Natural killer cell (primary cell): ENCODE data around the gene RBM45. TPM values are rescaled to one million over a fixed set of nuclear protein-coding genes. Genes with fewer than 3 reads are reported as not detected.
A peak's percentile ranks its signal among the peaks of the same experiment; 100 is the strongest.

ENCODE experiments used
- ATAC-seq, 3 donors: fragments of 150-1000 bp in 2 of 3; fragments of 200-7000 bp in 1 of 3; cut with Tn5 transposase; 1 replicate in 1 of 3; 2 replicates in 2 of 3; pipeline ENCODE4 v1.10.0; 2021; ENCODE audit warnings: mild to moderate bottlenecking in 2 of 3, moderate library complexity in 2 of 3
- DNase-seq, 2 donors: peaks; one replicate each; pipeline versions ENCODE4 v3.0.0 to v3.0.0-alpha.2; 2013 to 2021; ENCODE audit warnings: mixed read lengths in 1 of 2
- H3K27ac ChIP-seq: one replicate; pipeline ENCODE4 v1.5.1; 2013; ENCODE audit warnings: mild to moderate bottlenecking, low read length
- H3K27me3 ChIP-seq: one replicate; pipeline ENCODE4 v1.6.1; 2013; ENCODE audit warnings: low read length; ENCODE audit not compliant: control insufficient read depth, insufficient read depth
- H3K36me3 ChIP-seq: one replicate; pipeline ENCODE4 v1.6.1; 2013; ENCODE audit warnings: low read length; ENCODE audit not compliant: control insufficient read depth, insufficient read depth
- H3K4me1 ChIP-seq: one replicate; pipeline ENCODE4 v1.6.1; 2013; ENCODE audit warnings: low read length; ENCODE audit not compliant: control insufficient read depth, insufficient read depth
- H3K4me3 ChIP-seq: one replicate; pipeline ENCODE4 v1.5.1; 2013; ENCODE audit warnings: low read length
- H3K9me3 ChIP-seq: one replicate; pipeline ENCODE4 v1.6.1; 2013; ENCODE audit warnings: low read length; ENCODE audit not compliant: control insufficient read depth, insufficient read depth
- H3K27ac Mint-ChIP-seq, 2 donors: one replicate each; pipeline ENCODE4 v1.8.0; 2022; ENCODE audit warnings: mild to moderate bottlenecking in 2 of 2, mixed read lengths in 2 of 2, moderate library complexity in 1 of 2
- H3K27me3 Mint-ChIP-seq, 2 donors: one replicate each; pipeline ENCODE4 v1.8.0; 2022; ENCODE audit warnings: low read depth in 2 of 2, mixed read lengths in 2 of 2
- H3K36me3 Mint-ChIP-seq: one replicate; pipeline ENCODE4 v1.8.0; 2022; ENCODE audit warnings: mixed read lengths
- H3K4me1 Mint-ChIP-seq, 2 donors: one replicate each; pipeline ENCODE4 v1.8.0; 2022; ENCODE audit warnings: mixed read lengths in 2 of 2
- H3K4me3 Mint-ChIP-seq: one replicate; pipeline ENCODE4 v1.8.0; 2022; ENCODE audit warnings: mild to moderate bottlenecking, moderate library complexity, mixed read lengths
- H3K9me3 Mint-ChIP-seq, 2 donors: one replicate each; pipeline ENCODE4 v1.8.0; 2022; ENCODE audit warnings: mixed read lengths in 2 of 2
- WGBS: methylation state at CpG from one replicate; pipeline ENCODE4 v1.1.7; 2013; ENCODE audit warnings: missing lambda C conversion rate; ENCODE audit not compliant: insufficient coverage; 5-methylcytosine and 5-hydroxymethylcytosine counted together
- intact Hi-C: fragments of 100-400 bp; cut with micrococcal nuclease; formaldehyde crosslinking; loops from one replicate; pipeline ENCODE4 v1.14.2; 2022
- total RNA-seq, 4 donors: library from RNA; stranded (reverse); fragments of 120-200 nt in 1 of 4; gene quantifications; one replicate each; pipeline versions ENCODE4 v1.2.3 to v1.2.4, GENCODE V29; 2013 to 2022
- TF ChIP-seq, protein P1 (sequence below): fragments of 200-600 bp; IDR thresholded peaks from one replicate; pipeline ENCODE4 v1.8.0; 2022; ENCODE audit warnings: antibody characterized with exemption

RBM45 gene, protein sequence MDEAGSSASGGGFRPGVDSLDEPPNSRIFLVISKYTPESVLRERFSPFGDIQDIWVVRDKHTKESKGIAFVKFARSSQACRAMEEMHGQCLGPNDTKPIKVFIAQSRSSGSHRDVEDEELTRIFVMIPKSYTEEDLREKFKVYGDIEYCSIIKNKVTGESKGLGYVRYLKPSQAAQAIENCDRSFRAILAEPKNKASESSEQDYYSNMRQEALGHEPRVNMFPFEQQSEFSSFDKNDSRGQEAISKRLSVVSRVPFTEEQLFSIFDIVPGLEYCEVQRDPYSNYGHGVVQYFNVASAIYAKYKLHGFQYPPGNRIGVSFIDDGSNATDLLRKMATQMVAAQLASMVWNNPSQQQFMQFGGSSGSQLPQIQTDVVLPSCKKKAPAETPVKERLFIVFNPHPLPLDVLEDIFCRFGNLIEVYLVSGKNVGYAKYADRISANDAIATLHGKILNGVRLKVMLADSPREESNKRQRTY
- 10 to 100 TPM in 1 of 3 donors, 1 to 10 TPM in 2; 7.8 to 10.9 (median 9.1) TPM for total RNA-seq
- total RNA-seq (2013): 25.6 TPM

DNA sequence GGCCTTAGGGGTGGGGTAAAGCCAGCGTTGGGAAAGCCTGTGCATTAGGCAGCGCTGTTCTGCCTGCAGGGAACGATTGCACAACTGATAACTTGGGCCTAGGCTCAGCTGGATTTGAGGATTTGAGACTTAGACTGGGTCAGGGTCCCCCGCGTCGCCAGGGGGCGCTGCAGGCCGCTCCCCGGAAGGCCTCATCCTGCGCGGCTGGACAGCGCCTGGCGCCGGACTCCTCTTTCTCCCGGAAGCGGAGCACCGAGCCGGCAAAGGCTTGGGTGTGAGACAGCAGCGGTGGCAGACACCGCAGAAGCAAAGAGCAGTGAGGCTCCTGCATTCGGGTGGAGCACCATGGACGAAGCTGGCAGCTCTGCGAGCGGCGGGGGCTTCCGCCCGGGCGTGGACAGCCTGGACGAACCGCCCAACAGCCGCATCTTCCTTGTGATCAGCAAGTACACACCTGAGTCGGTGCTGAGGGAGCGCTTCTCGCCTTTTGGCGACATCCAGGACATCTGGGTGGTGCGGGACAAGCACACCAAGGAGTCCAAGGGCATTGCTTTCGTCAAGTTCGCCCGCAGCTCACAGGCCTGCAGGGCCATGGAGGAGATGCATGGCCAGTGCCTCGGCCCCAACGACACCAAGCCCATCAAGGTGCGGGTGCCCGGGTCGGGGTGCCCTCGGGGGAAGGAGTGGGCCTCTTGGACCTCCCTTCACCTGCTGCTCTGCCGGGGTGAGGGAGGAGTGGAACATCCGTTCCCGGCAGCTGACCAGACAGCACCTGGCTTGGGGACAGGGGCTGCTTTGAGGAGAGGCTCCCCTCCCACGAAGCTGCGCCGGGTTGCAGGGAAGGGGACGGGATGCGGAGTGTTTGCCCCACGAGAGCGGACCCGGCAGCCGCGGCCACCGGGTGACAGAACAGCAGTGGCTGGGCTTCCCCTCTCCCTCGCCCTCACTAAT lies at the start of gene RBM45:
TSS of gene RBM45 (plus strand) at position 236 of the 951 bp plus-strand sequence. CDS start at position 346, 110 bp downstream.
- Histone ChIP-seq H3K36me3 (peaks cover 11% of the 10 kb centered on the region), H3K4me1 (peaks cover 11% of the 10 kb centered on the region), H3K4me3 (peak within 1 kb of the TSS; percentile 73), H3K27me3 (no peaks in the 10 kb centered on the region), H3K27ac (peak within 1 kb of the TSS; percentile 51), H3K9me3 (no peaks in the 10 kb centered on the region)
- TF ChIP-seq, protein P1, sequence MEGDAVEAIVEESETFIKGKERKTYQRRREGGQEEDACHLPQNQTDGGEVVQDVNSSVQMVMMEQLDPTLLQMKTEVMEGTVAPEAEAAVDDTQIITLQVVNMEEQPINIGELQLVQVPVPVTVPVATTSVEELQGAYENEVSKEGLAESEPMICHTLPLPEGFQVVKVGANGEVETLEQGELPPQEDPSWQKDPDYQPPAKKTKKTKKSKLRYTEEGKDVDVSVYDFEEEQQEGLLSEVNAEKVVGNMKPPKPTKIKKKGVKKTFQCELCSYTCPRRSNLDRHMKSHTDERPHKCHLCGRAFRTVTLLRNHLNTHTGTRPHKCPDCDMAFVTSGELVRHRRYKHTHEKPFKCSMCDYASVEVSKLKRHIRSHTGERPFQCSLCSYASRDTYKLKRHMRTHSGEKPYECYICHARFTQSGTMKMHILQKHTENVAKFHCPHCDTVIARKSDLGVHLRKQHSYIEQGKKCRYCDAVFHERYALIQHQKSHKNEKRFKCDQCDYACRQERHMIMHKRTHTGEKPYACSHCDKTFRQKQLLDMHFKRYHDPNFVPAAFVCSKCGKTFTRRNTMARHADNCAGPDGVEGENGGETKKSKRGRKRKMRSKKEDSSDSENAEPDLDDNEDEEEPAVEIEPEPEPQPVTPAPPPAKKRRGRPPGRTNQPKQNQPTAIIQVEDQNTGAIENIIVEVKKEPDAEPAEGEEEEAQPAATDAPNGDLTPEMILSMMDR: peak; percentile 95
- Mint-ChIP-seq H3K36me3 (no peaks in the 10 kb centered on the region), H3K27me3 (no peaks in the 10 kb centered on the region), H3K27ac (peak within 1 kb of the TSS; percentile 79 to 87), H3K9me3 (no peaks in the 10 kb centered on the region), H3K4me1 (peaks cover 30 to 38% of the 10 kb centered on the region in 2 donors), H3K4me3 (peak within 1 kb of the TSS; percentile 92)
- intact Hi-C loops: loop anchor here (1.0 to 2.0 kb wide), 2 partner anchors 168 to 302 kb away; no protein-coding TSS in a partner anchor
- peak; percentile 84 to 91 for DNase-seq
- under 1% methylated on average over 60 of the region's 60 CpGs for WGBS
- peak; percentile 91 to 98 (median 94) for ATAC-seq

DNA sequence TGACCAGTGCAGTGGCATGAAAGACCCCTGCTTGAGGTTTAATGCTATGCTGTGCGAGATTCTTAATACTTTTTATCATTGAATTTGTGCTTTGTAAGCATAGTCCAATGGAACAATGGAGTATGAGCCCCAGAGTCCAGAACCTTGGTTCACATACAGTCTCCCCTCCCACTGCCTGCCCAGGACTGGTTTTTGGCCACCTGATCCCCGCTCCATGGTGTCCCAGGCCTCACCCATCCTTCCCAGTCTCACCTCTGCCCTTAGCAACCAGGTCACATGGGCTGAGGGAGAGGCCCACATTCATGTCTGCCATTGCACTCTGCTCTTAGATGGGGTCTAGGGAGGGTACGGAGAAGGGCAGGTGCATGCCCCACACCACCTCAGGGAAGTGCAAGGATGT lies 45.9 kb upstream of the RBM45 start:
- TF ChIP-seq, protein P1: no peak
- WGBS: 72% methylated on average over 3 of the region's 3 CpGs
- intact Hi-C loops: no loop called here
- H3K4me1 Mint-ChIP-seq: no peaks in the 10 kb centered on the region
- no peaks in the 10 kb centered on the region for H3K4me1 ChIP-seq
- H3K9me3 ChIP-seq: no peaks in the 10 kb centered on the region
- DNase-seq: no peak
- H3K36me3 ChIP-seq: no peaks in the 10 kb centered on the region
- no peak overlapping the region for H3K27ac Mint-ChIP-seq
- H3K4me3 Mint-ChIP-seq: no peak overlapping the region
- no peak for ATAC-seq
- no peak overlapping the region for H3K4me3 ChIP-seq
- peaks cover 3 to 26% of the 10 kb centered on the region in 2 donors for H3K27me3 Mint-ChIP-seq
- no peak overlapping the region for H3K27ac ChIP-seq
- H3K9me3 Mint-ChIP-seq: no peaks in the 10 kb centered on the region
- peaks cover 8% of the 10 kb centered on the region for H3K27me3 ChIP-seq
- H3K36me3 Mint-ChIP-seq: no peaks in the 10 kb centered on the region

DNA sequence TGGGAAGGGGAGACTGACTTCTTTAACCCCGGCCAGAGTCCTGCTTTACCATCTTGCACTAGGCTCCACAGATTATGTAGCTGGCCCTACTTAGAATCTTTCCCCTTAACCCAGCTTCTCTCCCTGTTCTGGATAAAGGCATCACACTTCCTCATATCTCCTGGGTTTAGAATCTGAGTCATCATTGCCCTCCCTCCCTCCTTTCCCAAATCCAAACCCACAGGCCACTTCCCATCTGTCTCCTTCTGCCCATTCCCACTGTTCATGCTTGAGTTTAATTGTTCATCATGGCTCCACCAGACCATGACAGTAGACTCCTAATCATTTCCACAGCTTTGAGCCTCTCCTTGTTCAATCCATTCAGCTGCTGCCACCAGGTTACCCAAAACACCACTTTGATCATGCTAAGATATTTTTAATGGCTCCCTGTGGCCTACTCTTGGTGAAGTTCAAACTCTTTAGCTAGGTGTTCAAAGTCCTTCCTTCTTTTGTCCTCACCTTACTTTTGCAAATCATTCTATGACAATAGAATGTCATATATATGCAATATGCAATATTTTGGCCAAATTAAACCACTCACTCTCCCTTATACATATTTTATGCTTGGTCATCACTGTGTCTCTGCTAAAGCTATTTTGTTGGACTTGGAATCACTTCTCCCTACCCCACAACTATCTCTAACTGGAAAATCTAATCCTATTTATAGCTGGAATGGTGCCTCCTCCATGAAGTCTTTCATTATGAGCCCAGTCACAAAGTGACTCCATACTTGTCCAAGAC lies 45.2 kb upstream of the RBM45 start:
- H3K4me1 Mint-ChIP-seq: no peaks in the 10 kb centered on the region
- H3K9me3 ChIP-seq: no peaks in the 10 kb centered on the region
- intact Hi-C loops: no loop called here
- 100% methylated on average over 1 of the region's 1 CpG for WGBS
- ATAC-seq (no peak), DNase-seq (no peak)
- TF ChIP-seq, protein P1: no peak
- peaks cover 6 to 21% of the 10 kb centered on the region in 2 donors for H3K27me3 Mint-ChIP-seq
- no peak overlapping the region for H3K4me3 Mint-ChIP-seq
- H3K27ac Mint-ChIP-seq: no peak overlapping the region
- H3K27me3 ChIP-seq: peaks cover 8% of the 10 kb centered on the region
- no peaks in the 10 kb centered on the region for H3K9me3 Mint-ChIP-seq
- no peak overlapping the region for H3K27ac ChIP-seq
- no peaks in the 10 kb centered on the region for H3K36me3 Mint-ChIP-seq
- H3K4me1 ChIP-seq: no peaks in the 10 kb centered on the region
- H3K4me3 ChIP-seq: no peak overlapping the region
- no peaks in the 10 kb centered on the region for H3K36me3 ChIP-seq
